ENCODE data around the gene WAC.
"Not testable (repeated sequence)": the region's sequence is repeated elsewhere in the genome, so short reads cannot be mapped to it uniquely, and the experiment has no call there.

The WAC gene

GRCh38 chr10:28612877-28613276 is 80.0 kb downstream of the WAC start:
- no peak for DNase-seq (ENCODE audit: low spot score)

GRCh38 chr10:28616514-28616913 is 83.6 kb downstream of the WAC start:
- no peak for DNase-seq (ENCODE audit: low spot score)

GRCh38 chr10:28619455-28619854 is 86.5 kb downstream of the WAC start:
- no peak for DNase-seq (ENCODE audit: low spot score)

- no peak for DNase-seq (ENCODE audit: low spot score)
Measured at GRCh38 chr10:28620251-28620650, 87.3 kb downstream of the WAC start.

- DNase-seq (ENCODE audit: low spot score), result no peak
Measured at GRCh38 chr10:28623483-28623882, 90.6 kb downstream of the WAC start.

- no peak for DNase-seq (ENCODE audit: low spot score)
Measured at GRCh38 chr10:28624351-28624750, 91.4 kb downstream of the WAC start.

GRCh38 chr10:28627102-28627501 is 94.2 kb downstream of the WAC start:
- DNase-seq (ENCODE audit: low spot score), result no peak

- DNase-seq (ENCODE audit: low spot score), result peak; percentile 91
Measured at GRCh38 chr10:28628184-28628893, 95.4 kb downstream of the WAC start.

GRCh38 chr10:28631896-28632583 is 99.1 kb downstream of the WAC start:
- DNase-seq (ENCODE audit: low spot score), result no peak

GRCh38 chr10:28632584-28632945 is 99.6 kb downstream of the WAC start:
- no peak for DNase-seq (ENCODE audit: low spot score)

- no peak for DNase-seq (ENCODE audit: low spot score)
Measured at GRCh38 chr10:28633750-28634149, 100.8 kb downstream of the WAC start.

GRCh38 chr10:28637346-28637745 is 104.4 kb downstream of the WAC start:
- DNase-seq (ENCODE audit: low spot score), result no peak

GRCh38 chr10:28638392-28638791 is 105.5 kb downstream of the WAC start:
- DNase-seq (ENCODE audit: low spot score), result no peak

- no peak for DNase-seq (ENCODE audit: low spot score)
Measured at GRCh38 chr10:28640551-28640950, 107.6 kb downstream of the WAC start.

GRCh38 chr10:28644647-28645046 is 111.7 kb downstream of the WAC start:
- no peak for DNase-seq (ENCODE audit: low spot score)

GRCh38 chr10:28652106-28652505 is 119.2 kb downstream of the WAC start:
- peak; percentile 30 for DNase-seq (ENCODE audit: low spot score)

GRCh38 chr10:28652703-28653102 is 119.8 kb downstream of the WAC start:
- no peak for DNase-seq (ENCODE audit: low spot score)

GRCh38 chr10:28658824-28659223 is 125.9 kb downstream of the WAC start:
- DNase-seq (ENCODE audit: low spot score), result not testable (repeated sequence)

- DNase-seq (ENCODE audit: low spot score), result no peak
Measured at GRCh38 chr10:28661035-28661434, 128.1 kb downstream of the WAC start.

- peak; percentile 87 for DNase-seq (ENCODE audit: low spot score)
Measured at GRCh38 chr10:28663576-28664368, 130.9 kb downstream of the WAC start.

GRCh38 chr10:28664369-28664740 is 131.4 kb downstream of the WAC start:
- no peak for DNase-seq (ENCODE audit: low spot score)

GRCh38 chr10:28666751-28667467 is 134.0 kb downstream of the WAC start:
- DNase-seq (ENCODE audit: low spot score), result no peak
